Suprapubic skin (tissue), 3 donors: Measurements from ENCODE around the gene ATP6V1G1.

Experiments
- EP300 ChIP-seq: sonication (generic); formaldehyde crosslinking; IDR thresholded peaks from one replicate; pipeline ENCODE4 v1.6.1; 2017; ENCODE audit warnings: antibody characterized with exemption
- POLR2A ChIP-seq, 2 donors: fragments of 450-650 bp; IDR thresholded peaks; one replicate each; pipeline ENCODE4 v1.6.1; 2017; ENCODE audit warnings: antibody characterized with exemption in 2 of 2, mild to moderate bottlenecking in 2 of 2, moderate library complexity in 2 of 2
- TF ChIP-seq, protein P1 (sequence below), 2 donors: fragments of 200-600 bp in 1 of 2; fragments of 450-650 bp in 1 of 2; sonication (generic) in 1 of 2; IDR thresholded peaks; one replicate each; pipeline ENCODE4 v1.5.1; 2016 to 2019; ENCODE audit warnings: antibody characterized with exemption in 2 of 2, mild to moderate bottlenecking in 1 of 2, moderate library complexity in 1 of 2

- TF ChIP-seq, protein P1, sequence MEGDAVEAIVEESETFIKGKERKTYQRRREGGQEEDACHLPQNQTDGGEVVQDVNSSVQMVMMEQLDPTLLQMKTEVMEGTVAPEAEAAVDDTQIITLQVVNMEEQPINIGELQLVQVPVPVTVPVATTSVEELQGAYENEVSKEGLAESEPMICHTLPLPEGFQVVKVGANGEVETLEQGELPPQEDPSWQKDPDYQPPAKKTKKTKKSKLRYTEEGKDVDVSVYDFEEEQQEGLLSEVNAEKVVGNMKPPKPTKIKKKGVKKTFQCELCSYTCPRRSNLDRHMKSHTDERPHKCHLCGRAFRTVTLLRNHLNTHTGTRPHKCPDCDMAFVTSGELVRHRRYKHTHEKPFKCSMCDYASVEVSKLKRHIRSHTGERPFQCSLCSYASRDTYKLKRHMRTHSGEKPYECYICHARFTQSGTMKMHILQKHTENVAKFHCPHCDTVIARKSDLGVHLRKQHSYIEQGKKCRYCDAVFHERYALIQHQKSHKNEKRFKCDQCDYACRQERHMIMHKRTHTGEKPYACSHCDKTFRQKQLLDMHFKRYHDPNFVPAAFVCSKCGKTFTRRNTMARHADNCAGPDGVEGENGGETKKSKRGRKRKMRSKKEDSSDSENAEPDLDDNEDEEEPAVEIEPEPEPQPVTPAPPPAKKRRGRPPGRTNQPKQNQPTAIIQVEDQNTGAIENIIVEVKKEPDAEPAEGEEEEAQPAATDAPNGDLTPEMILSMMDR (IDR thresholded peaks at IDR 0.05): no peak
- no peak for TF ChIP-seq POLR2A (IDR thresholded peaks at IDR 0.05)
- TF ChIP-seq EP300: no peak
These were observed 34.4 kb upstream of the ATP6V1G1 start for GRCh38 chr9:114553202-114553601.
